GM18519 (cell line): ENCODE results near the gene ZNF311.
"Not testable (repeated sequence)": the region's sequence is repeated elsewhere in the genome, so short reads cannot be mapped to it uniquely, and the experiment has no call there.

Experiments used
- ATAC-seq: cut with Tn5 transposase; IDR thresholded peaks from one replicate; pipeline ENCODE4 v1.9.1; 2021; ENCODE audit warnings: mild to moderate bottlenecking, moderate library complexity; ENCODE audit not compliant: unreplicated experiment, low FRiP score

Gene ZNF311

DNA sequence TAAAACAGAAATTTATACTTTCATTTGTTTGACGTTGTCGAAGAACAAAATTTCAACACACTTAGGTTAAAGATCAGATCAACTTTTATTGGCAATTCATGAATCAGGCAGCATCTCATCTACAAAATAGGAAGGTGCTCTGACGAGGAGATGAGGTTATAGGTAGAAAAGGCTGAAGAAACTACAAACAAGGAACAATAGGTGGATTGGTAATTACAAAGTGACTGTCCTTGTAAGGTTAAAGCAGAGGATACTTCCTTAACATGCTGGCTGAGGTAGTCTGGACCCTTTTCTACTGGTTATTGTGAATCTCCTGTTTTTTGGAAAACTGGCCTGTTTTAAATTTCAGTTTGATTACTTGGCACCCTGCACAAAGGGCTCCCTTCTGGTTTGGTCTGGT lies 48.8 kb downstream of the ZNF311 start:
- no peak for ATAC-seq

- no peak for ATAC-seq
These were observed 51.4 kb downstream of the ZNF311 start for GRCh38 chr6:28953585-28954258.

DNA sequence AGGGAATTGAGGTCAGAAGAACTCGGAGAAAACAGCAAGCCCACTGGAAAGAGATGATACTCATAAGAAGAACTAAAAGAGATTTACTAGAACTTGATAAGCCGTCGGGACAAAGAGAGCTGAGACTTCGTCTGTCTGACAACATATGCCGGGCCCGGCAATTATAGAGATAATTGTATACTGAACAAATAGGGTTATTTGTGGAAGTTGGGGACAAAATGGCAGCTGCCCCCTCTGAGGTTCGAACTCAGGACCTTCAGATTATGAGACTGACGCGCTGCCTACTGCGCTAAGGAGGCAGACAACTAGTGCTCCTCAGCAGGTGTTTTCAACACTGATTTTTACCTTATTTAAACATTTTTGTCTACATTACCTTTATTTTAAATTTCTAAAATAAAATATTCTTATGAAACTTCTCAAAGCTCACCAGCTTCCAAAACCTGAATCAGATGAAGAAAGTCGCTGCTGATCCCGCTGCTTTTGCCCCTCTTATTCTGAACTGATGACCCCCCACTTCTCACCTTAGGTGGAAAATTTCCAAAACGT lies 52.0 kb downstream of the ZNF311 start:
- peak; percentile 65 for ATAC-seq

GRCh38 chr6:28949656-28950195 lies 55.4 kb downstream of the ZNF311 start:
- not testable (repeated sequence) for ATAC-seq

DNA sequence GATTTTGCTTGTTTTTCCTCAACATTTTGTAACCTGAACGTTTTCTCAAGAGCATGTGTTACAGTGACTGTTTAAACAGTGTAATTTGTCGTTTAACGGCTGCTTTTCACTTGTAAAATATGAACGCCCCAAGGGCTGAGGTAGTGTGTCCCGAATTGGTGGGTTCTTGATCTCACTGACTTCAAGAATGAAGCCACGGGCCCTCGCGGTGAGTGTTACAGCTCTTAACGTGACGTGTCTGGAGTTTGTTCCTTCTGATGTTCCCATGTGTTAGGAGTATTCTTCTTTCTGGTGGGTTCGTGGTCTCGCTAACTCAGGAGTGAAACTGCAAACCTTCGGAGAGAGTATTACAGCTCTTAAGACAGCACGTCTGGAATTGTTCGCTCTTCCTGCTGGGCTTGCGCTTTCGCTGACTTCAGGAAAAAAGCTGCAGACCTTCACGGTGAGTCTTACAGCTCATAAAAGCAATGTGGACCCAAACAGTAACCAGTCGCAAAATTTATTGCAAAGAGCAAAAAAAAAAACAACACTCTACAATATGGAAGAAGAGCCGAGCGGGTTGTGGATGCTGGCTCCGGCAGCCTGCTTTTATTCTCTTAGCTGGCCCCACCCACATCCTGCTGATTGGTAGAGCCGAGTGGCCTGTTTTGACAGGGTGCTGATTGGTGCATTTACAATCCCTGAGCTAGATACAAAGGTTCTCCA lies 56.2 kb downstream of the ZNF311 start:
- no peak for ATAC-seq

- ATAC-seq, result no peak
These were observed 57.3 kb downstream of the ZNF311 start for GRCh38 chr6:28947831-28948270.

DNA sequence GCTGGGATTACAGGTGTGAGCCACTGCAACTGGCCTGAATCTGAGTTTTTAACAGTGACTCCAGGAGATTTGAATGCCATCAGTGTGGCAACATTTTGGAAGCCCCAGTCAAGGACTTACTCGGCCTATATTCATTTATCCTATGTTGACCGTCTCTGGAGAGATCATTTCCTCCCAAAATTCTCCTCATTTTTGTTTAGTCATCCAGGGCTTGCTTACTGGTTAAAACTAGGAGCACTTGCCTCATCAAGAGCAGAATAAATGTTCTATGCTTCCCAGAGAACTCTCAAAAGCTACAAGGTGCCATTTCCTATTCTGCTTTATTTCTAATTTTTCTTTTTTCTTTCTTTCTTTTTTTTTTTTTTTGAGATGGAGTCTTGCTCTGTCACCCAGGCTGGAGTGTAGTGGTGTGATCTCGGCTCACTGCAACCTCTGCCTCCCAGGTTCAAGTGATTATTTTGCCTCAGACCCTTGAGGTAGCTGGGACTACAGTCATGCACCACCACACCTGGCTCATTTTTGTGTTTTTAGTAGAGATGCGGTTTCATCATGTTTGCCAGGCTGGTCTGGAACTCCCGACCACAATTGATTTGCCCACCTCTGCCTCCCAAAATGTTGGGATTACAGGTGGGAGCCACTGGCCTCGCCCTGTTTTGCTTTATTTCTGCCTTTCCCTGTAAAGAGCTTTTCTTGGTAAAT lies 57.9 kb downstream of the ZNF311 start:
- ATAC-seq, result no peak

DNA sequence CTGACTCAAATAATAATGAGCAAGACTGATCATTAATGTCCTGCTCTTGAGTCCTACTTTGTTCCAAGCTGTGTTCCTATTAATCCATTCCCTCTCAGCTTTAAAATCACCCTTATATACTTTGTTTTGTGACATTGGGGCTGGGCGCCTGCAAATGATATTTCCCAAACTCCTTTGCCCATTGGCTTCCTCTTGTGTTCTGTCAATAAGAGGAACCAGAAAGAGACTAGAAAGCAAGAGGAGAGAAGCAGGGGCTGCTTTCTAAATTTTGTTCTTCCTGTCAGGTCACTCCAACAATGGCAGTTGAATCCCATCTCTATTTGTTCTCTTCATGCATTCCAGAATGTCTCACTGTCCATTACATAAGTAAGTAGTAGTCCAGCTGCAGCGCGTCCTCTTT lies 59.8 kb downstream of the ZNF311 start:
- no peak for ATAC-seq
